ENCODE results near the gene PLA2G4F. TPM values are rescaled to one million over a fixed set of nuclear protein-coding genes. Genes with fewer than 3 reads are reported as not detected.

The PLA2G4F gene
- total RNA-seq, 4 donors from 2014 or later, result not detected

GRCh38 chr15:42145546-42146455, 10.6 kb downstream of the PLA2G4F start:
- Histone ChIP-seq H3K4me3 (no peak overlapping the region), H3K4me1 (no peaks in the 10 kb centered on the region), H3K27me3 (no peaks in the 10 kb centered on the region), H3K9me3 (no peaks in the 10 kb centered on the region), H3K27ac (no peak overlapping the region), H3K36me3 (no peaks in the 10 kb centered on the region)
- no peak for DNase-seq (ENCODE audit: low spot score in 2 of 2)
- WGBS, 2 donors, result 82 to 85% methylated on average over 28 to 29 of the region's 29 CpGs
- TF ChIP-seq EP300 (IDR thresholded peaks at IDR 0.05), result no peak
- TF ChIP-seq POLR2A (IDR thresholded peaks at IDR 0.05), result no peak
- TF ChIP-seq CTCF (IDR thresholded peaks at IDR 0.05), result no peak

- DNase-seq (ENCODE audit: low spot score in 2 of 2), result no peak
- no peak overlapping the region for H3K27ac ChIP-seq
- no peaks in the 10 kb centered on the region for H3K36me3 ChIP-seq
- H3K9me3 ChIP-seq, result no peaks in the 10 kb centered on the region
- TF ChIP-seq EP300 (IDR thresholded peaks at IDR 0.05) (no peak), CTCF (IDR thresholded peaks at IDR 0.05) (no peak), POLR2A (IDR thresholded peaks at IDR 0.05) (no peak)
- 65 to 82% methylated on average over 9 of the region's 9 CpGs for WGBS, 2 donors
- no peaks in the 10 kb centered on the region for H3K27me3 ChIP-seq
- H3K4me1 ChIP-seq, result no peaks in the 10 kb centered on the region
- no peak overlapping the region for H3K4me3 ChIP-seq
Observed at GRCh38 chr15:42144841-42145375, 11.5 kb downstream of the PLA2G4F start.

GRCh38 chr15:42143866-42144625, 12.4 kb downstream of the PLA2G4F start:
- Histone ChIP-seq H3K9me3 (no peaks in the 10 kb centered on the region), H3K4me1 (no peaks in the 10 kb centered on the region), H3K27ac (no peak overlapping the region), H3K27me3 (no peaks in the 10 kb centered on the region), H3K36me3 (no peaks in the 10 kb centered on the region), H3K4me3 (no peak overlapping the region)
- DNase-seq (ENCODE audit: low spot score in 2 of 2), result no peak
- 85 to 86% methylated on average over 18 of the region's 18 CpGs for WGBS, 2 donors
- no peak for TF ChIP-seq CTCF (IDR thresholded peaks at IDR 0.05)
- no peak for TF ChIP-seq POLR2A (IDR thresholded peaks at IDR 0.05)
- no peak for TF ChIP-seq EP300 (IDR thresholded peaks at IDR 0.05)

- Histone ChIP-seq H3K4me1 (no peaks in the 10 kb centered on the region), H3K27me3 (no peaks in the 10 kb centered on the region), H3K9me3 (no peaks in the 10 kb centered on the region), H3K27ac (no peak overlapping the region), H3K36me3 (no peaks in the 10 kb centered on the region), H3K4me3 (no peak overlapping the region)
- no peak for DNase-seq (ENCODE audit: low spot score in 2 of 2)
- 82 to 85% methylated on average over 4 of the region's 4 CpGs for WGBS, 2 donors
- no peak for TF ChIP-seq CTCF (IDR thresholded peaks at IDR 0.05)
Observed at GRCh38 chr15:42143356-42143755, 13.1 kb downstream of the PLA2G4F start.

All from tibial nerve (tissue), 4 donors.